Measurements from ENCODE around the gene FLAD1.

DNA sequence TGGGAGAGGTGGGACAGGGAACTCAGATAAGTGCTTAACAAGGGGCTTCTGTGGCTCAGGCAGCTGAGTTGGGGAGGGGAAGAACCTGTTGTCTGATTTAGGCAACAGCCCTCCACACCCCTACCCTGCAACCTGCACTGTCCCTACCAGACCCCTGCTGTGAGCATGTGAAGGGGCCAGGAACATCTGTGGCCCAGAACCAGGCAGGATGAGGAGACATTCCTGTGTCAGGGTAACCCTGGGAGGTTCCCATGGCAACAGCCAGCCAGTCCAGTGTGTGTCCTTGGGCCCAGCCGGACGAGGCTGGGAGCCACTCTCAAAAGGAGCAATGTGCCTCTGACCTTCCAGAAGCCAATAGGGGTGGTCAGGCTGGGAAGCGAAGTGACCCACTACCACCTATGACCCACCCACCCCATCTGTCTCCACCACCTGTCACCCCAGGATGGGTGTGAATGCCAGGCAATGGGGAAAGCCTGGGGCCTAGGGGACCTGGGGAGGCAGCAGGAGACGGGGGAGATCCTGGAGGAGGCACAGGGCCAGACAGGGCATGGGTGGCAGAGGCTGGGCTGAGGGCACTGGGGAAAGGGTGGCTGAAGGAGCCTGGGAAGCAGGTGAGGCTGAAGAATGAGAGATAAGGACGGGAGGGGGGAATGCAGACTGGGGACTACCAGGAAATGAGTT is 41.7 kb upstream of the FLAD1 start:
- TF ChIP-seq CTCF (IDR thresholded peaks at IDR 0.05 in 4 of 5, conservative IDR thresholded peaks at IDR 0.05 in 1 of 5): no peak
- no peak for TF ChIP-seq POLR2A (IDR thresholded peaks at IDR 0.05)

All from gastrocnemius medialis (tissue), 4 donors.